Activated naive CD8-positive, alpha-beta T cell treated with anti-CD3 and anti-CD28 coated beads, Interleukin-2, amount 50 U/mL, for 24 hours (primary cell): ENCODE measurements around the gene CADPS2.

Source experiments
- ATAC-seq: fragments of 150-1000 bp; cut with Tn5 transposase; one replicate; pipeline ENCODE4 v1.10.0; 2021
- DNase-seq: peaks from one replicate; pipeline ENCODE4 v3.0.0; 2021
- H3K27ac Mint-ChIP-seq: one replicate; pipeline ENCODE4 v1.8.0; 2021; ENCODE audit warnings: mild to moderate bottlenecking, mixed read lengths
- H3K27me3 Mint-ChIP-seq: one replicate; pipeline ENCODE4 v1.8.0; 2021; ENCODE audit warnings: mixed read lengths
- H3K36me3 Mint-ChIP-seq: one replicate; pipeline ENCODE4 v1.8.0; 2021; ENCODE audit warnings: low read depth, mixed read lengths
- H3K4me1 Mint-ChIP-seq: one replicate; pipeline ENCODE4 v1.8.0; 2021; ENCODE audit warnings: mixed read lengths
- H3K4me3 Mint-ChIP-seq: one replicate; pipeline ENCODE4 v1.8.0; 2021; ENCODE audit warnings: mild to moderate bottlenecking, moderate library complexity, mixed read lengths
- H3K9me3 Mint-ChIP-seq: one replicate; pipeline ENCODE4 v1.8.0; 2021; ENCODE audit warnings: mixed read lengths

The CADPS2 gene

DNA sequence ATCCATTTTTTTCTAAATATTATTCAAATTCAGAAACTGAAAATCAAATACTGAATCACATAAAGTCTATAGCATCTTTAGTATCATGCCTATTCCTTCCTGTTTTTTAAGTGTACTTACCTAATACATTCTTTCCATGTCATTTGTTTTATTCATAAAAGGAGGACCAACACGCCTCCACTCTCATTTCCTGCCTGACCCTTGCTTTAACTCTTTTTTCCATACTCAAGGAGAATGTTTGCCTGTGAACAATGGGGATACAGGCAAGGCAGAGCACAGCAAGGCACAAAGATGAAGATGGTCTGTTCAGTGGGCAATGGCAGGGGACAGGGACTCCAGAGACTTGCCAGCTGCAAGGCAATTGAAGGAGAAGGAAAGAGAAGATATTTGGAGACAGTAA, 460.5 kb downstream of the CADPS2 start:
- no peak for DNase-seq
- Mint-ChIP-seq H3K36me3 (no peaks in the 10 kb centered on the region), H3K4me1 (no peaks in the 10 kb centered on the region), H3K4me3 (no peak overlapping the region), H3K9me3 (no peaks in the 10 kb centered on the region), H3K27ac (no peak overlapping the region), H3K27me3 (no peaks in the 10 kb centered on the region)
- ATAC-seq: no peak

DNA sequence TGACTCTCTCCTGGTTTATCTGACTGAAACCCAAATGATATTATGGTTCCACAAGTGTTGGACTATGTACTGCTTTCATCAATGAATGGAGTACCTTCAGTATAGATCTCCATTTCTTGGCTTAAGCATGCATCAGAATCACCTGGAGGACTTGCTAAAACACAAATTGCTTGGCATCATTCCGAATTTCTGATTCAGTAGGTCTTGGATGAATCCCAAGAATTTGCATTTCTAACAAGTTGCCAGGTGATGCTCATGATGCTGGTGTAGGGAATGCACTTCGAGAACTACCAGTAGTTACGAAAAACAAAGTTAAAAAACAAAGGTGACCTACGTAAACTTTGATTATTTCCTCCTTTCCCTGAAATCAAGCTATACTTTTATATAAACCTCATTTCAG, 462.7 kb downstream of the CADPS2 start:
- Mint-ChIP-seq H3K4me3 (no peak overlapping the region), H3K4me1 (no peaks in the 10 kb centered on the region), H3K27me3 (no peaks in the 10 kb centered on the region), H3K9me3 (no peaks in the 10 kb centered on the region), H3K27ac (no peak overlapping the region), H3K36me3 (no peaks in the 10 kb centered on the region)
- DNase-seq (no peak), ATAC-seq (no peak)

DNA sequence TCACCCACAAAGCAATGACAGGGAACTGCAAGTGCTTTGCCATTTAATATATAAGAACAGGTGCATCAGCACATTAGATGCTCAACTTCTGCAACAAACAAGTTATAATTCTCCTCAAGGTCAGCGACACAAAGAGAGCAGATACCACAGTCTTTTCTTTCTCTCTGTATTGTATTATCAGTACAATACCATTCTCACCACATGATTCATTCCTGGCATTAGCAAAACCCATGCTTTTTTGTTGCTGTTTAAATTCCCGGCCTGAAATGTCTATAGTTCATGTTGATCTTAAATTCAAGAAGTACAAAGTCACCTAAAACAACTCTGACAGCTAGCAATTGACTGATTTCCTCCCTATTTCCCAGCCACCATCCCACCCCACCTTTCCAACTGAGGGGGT, 469.9 kb downstream of the CADPS2 start:
- H3K36me3 Mint-ChIP-seq: no peaks in the 10 kb centered on the region
- no peaks in the 10 kb centered on the region for H3K4me1 Mint-ChIP-seq
- peaks cover 3% of the 10 kb centered on the region for H3K9me3 Mint-ChIP-seq
- no peak overlapping the region for H3K4me3 Mint-ChIP-seq
- ATAC-seq (no peak), DNase-seq (no peak)
- H3K27ac Mint-ChIP-seq: no peak overlapping the region
- no peaks in the 10 kb centered on the region for H3K27me3 Mint-ChIP-seq

DNA sequence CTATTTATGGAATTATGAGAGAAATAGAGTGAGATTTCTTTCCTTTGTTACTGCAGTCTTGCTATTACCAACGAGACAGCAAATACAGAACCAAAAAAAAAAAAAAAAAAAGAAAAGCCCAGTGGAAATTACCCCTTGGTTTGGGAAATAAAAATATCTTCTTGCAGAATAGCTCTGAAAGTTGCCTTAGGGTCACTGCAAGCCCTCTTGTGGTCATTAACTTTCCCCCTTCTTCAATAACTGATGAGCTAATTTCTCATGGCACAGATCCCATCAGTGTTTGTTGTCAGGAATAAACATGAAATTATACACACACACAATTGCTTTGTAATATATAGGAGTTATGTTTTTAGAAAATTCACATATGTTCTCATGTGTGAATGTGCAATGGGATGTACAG, 470.8 kb downstream of the CADPS2 start:
- Mint-ChIP-seq H3K27me3 (no peaks in the 10 kb centered on the region), H3K4me1 (no peaks in the 10 kb centered on the region), H3K36me3 (no peaks in the 10 kb centered on the region), H3K4me3 (no peak overlapping the region), H3K9me3 (peaks cover 8% of the 10 kb centered on the region), H3K27ac (no peak overlapping the region)
- no peak for ATAC-seq
- DNase-seq: no peak

DNA sequence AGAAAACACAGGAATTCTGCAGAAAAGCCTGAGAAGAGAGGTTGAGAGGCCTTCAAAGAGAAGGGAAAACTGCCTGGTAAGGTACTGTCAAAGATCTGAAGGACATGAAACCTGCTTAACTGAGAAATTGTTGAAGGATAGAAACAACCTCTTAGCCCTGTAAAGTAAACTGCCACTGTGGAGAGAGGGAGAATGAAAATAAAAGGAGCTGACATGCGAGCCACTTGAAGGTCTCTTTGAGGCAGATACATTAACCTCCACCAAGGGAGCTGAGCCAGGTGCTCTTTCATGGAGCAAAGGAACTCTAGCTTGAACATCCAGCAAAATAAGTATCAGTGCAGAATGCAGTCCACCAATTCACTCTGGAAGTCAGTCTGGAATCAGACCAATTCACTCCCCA, 472.9 kb downstream of the CADPS2 start:
- Mint-ChIP-seq H3K36me3 (no peaks in the 10 kb centered on the region), H3K9me3 (peaks cover 8% of the 10 kb centered on the region), H3K27ac (no peak overlapping the region), H3K27me3 (no peaks in the 10 kb centered on the region), H3K4me3 (no peak overlapping the region), H3K4me1 (no peaks in the 10 kb centered on the region)
- DNase-seq (no peak), ATAC-seq (no peak)

DNA sequence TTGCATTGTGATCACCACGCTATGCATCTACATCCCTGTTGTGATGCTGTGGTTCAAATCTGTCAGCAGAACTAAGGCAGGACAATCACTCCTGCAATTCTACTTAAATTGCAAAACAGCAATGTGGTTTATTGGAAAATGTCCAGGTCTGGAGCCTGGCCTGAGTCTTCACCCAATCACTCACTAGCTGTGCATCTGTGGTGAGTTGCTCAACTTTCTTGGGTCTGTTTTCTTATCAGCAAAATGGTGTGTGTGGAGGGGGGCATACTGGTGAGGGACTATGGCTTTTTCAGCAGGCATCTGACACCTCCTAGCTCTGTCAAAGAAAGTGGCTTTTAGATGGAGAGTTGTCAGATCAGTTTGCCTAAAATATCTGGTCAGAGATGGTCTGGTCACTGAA, 473.4 kb downstream of the CADPS2 start:
- Mint-ChIP-seq H3K9me3 (peaks cover 8% of the 10 kb centered on the region), H3K27ac (no peak overlapping the region), H3K27me3 (no peaks in the 10 kb centered on the region), H3K36me3 (no peaks in the 10 kb centered on the region), H3K4me3 (no peak overlapping the region), H3K4me1 (no peaks in the 10 kb centered on the region)
- ATAC-seq (no peak), DNase-seq (no peak)

DNA sequence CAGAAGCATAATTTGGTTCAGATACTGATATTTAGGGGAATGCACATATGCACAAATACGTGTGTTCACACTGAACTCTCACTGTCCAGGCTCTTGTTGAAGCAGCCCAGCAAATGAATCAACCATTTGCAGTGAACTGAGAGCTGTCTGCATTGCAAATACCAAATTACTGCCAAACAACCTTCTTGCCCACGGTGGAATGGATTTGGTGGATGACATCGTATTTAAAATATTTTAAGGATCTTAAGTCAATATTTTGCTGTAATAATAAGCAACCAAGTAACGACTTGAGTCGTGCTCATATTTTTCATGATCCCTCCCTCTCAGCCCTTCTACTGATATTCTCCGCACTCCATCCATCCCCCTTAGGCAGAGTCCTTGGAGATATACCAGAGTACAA, 473.8 kb downstream of the CADPS2 start:
- no peak overlapping the region for H3K27ac Mint-ChIP-seq
- no peaks in the 10 kb centered on the region for H3K36me3 Mint-ChIP-seq
- H3K9me3 Mint-ChIP-seq: peaks cover 5% of the 10 kb centered on the region
- no peaks in the 10 kb centered on the region for H3K4me1 Mint-ChIP-seq
- DNase-seq: no peak
- ATAC-seq: no peak
- no peaks in the 10 kb centered on the region for H3K27me3 Mint-ChIP-seq
- H3K4me3 Mint-ChIP-seq: no peak overlapping the region

DNA sequence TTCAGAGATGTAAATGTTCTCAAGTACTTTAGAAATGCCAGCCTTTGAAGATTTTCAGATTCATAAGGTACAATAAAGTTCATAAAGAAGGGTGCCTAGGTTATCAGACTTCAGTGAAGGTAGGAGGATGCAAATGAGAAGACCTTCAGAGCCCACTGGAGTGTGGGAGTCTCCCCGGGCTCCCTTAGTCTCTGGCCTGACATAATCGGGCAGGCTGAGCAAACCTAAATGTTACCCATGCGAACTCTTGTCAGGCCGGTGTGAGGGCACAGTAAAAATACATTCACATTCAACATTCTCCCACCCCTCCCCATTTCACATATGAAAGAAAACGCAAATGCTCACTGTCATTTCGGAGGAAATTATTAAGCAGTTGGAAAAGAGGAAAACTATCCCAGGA, 479.1 kb downstream of the CADPS2 start:
- no peak for ATAC-seq
- Mint-ChIP-seq H3K4me3 (no peak overlapping the region), H3K9me3 (peaks cover 5% of the 10 kb centered on the region), H3K27me3 (no peaks in the 10 kb centered on the region), H3K4me1 (no peaks in the 10 kb centered on the region), H3K27ac (no peak overlapping the region), H3K36me3 (no peaks in the 10 kb centered on the region)
- no peak for DNase-seq

DNA sequence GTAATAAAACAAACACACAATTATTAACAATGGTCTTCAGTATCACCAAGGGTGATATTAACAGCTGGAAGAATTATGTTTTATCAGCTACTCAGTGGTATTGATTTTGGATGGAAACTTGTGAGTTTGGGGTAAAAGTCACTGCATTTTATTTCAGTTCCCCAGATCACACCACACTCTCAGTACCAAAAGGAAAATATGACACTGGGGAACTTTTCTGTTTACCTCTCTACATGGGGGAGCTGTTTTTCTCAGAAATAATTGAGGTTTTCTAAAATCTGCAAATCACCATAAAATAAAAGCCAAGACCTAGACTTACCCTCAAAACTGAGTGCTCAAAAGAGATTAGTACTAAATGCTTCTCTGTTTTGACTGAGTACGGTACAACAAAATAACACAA, 483.1 kb downstream of the CADPS2 start:
- Mint-ChIP-seq H3K27me3 (no peaks in the 10 kb centered on the region), H3K27ac (no peak overlapping the region)
- no peak for ATAC-seq

DNA sequence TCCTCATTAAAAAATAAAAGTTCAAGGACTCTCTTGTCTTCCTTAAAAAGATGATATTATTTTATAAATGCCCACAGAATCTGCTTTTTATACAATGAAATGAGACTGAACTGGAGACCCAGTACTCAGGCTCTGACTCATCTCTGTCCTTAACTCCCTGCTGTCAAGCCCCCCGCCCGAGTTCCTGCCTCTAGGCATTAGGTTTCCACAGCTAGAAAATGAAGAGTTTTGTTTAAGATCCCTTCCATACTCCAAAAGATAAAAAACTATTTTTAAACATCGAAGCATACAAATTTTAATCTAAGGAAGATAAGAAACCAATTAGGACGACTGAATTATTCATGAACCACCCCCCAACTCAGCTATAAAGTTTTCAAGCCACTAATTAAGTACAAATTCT, 484.0 kb downstream of the CADPS2 start:
- Mint-ChIP-seq H3K9me3 (no peaks in the 10 kb centered on the region), H3K4me1 (no peaks in the 10 kb centered on the region), H3K27ac (no peak overlapping the region), H3K36me3 (no peaks in the 10 kb centered on the region), H3K27me3 (no peaks in the 10 kb centered on the region), H3K4me3 (no peak overlapping the region)
- DNase-seq (no peak), ATAC-seq (no peak)

More for the DNA sequence above, 483.1 kb downstream of the CADPS2 start:
- H3K4me1 Mint-ChIP-seq: no peaks in the 10 kb centered on the region
- no peaks in the 10 kb centered on the region for H3K36me3 Mint-ChIP-seq
- no peak overlapping the region for H3K4me3 Mint-ChIP-seq
- H3K9me3 Mint-ChIP-seq: no peaks in the 10 kb centered on the region
- DNase-seq: no peak

DNA sequence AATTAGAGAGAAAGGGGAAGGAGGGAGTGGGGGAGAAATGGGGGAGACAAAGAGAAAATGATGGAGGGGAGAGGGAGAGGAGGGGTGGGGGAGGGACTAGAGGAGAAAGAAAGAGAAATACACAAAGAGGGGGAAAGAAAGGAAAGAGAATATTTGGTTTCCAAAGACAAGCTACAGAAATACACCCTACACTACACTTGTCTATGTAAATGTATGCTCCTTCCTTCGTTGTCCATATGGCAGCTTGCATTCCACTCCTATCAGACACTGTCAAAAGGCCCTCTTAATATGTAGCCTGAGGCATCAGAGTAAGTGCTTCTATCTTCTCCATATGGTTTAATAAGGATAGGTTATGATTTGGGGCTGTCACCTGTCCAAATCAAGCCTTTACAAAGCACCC, 488.9 kb downstream of the CADPS2 start:
- no peak overlapping the region for H3K27ac Mint-ChIP-seq
- no peak for DNase-seq
- H3K27me3 Mint-ChIP-seq: peaks cover 2% of the 10 kb centered on the region
- no peaks in the 10 kb centered on the region for H3K4me1 Mint-ChIP-seq
- no peaks in the 10 kb centered on the region for H3K9me3 Mint-ChIP-seq
- H3K4me3 Mint-ChIP-seq: no peak overlapping the region
- H3K36me3 Mint-ChIP-seq: no peaks in the 10 kb centered on the region
- no peak for ATAC-seq

DNA sequence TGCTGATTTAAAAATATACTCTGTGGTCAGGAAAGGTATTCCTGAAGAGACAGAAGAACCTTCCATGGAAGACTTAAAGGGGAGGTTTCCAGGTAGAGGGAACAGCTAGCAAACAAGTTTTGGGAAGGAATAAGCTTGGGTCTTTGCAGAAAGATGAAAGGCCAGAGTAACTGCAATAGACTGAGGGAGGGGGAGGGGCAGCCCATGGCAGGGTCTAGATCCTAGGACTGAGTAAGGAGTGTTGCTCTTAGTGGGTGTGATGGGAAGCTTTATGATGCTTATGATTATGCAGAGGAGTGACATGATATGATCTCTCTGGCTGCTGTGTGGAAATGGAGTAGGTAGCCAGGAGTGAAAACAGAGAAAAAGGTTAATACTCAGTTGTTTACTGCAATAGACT, 491.7 kb downstream of the CADPS2 start:
- Mint-ChIP-seq H3K27ac (no peak overlapping the region), H3K9me3 (no peaks in the 10 kb centered on the region), H3K36me3 (no peaks in the 10 kb centered on the region), H3K4me3 (no peak overlapping the region), H3K4me1 (no peaks in the 10 kb centered on the region), H3K27me3 (peaks cover 2% of the 10 kb centered on the region)
- DNase-seq: no peak
- ATAC-seq: no peak

DNA sequence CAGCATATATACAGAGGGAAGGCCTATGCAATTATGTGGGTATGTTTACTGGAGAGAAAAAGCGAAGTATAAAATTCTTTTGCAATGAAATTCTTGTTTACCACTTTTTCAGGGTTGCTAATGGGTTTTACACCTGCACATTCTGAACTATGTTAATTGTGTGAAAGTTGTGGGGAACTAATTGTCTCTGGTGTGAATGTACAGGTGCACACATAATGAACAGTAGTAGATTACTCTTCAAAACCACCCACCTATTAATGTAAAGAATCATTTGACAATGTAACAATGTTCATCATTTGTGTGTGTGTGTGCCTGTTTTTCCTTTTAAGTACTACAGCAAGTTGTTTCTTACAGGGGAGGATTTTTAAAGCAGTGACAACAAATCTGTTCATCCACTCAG, 501.7 kb downstream of the CADPS2 start:
- H3K9me3 Mint-ChIP-seq: peaks cover 7% of the 10 kb centered on the region
- no peak overlapping the region for H3K27ac Mint-ChIP-seq
- H3K4me1 Mint-ChIP-seq: no peaks in the 10 kb centered on the region
- ATAC-seq (no peak), DNase-seq (no peak)
- no peaks in the 10 kb centered on the region for H3K27me3 Mint-ChIP-seq
- no peak overlapping the region for H3K4me3 Mint-ChIP-seq
- H3K36me3 Mint-ChIP-seq: no peaks in the 10 kb centered on the region

DNA sequence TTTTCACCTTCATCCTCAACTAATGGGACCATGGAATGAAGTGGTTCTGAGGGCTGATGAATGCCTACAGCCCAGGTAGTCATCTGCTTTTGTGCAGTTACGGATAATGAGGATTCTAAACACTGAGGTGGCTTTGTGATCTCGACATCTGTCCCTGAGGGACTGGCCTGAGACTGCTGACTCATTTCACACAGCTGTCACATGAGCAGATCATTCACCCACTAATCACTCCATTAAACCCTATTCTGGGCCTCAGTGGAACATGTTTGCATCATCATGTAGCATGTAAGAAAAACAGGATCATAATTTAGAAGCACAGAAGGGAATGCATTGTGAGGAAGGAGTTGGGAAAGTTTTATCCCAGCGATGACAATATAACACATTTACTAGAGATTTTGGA, 502.3 kb downstream of the CADPS2 start:
- Mint-ChIP-seq H3K9me3 (peaks cover 7% of the 10 kb centered on the region), H3K27ac (no peak overlapping the region), H3K4me3 (no peak overlapping the region), H3K27me3 (no peaks in the 10 kb centered on the region), H3K4me1 (no peaks in the 10 kb centered on the region), H3K36me3 (no peaks in the 10 kb centered on the region)
- DNase-seq (no peak), ATAC-seq (no peak)

DNA sequence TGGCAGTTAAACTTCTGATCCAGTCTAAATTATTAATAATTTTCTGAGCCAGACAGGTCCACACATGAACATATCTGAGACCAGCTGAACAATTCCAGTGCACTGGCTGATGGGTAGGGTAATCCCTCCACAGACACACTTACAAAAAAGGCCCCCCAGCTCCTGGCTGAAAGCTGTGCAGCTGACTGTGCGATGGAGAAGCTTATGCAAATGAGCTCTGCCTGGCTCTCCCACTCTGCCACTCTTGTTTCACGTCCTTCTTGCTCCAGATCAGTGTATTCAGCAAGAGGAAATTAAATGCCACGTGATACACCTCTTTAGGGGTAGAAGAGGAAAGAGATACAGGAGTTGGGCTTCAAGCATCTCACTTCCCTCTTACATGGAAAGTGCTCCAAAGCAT, 505.3 kb downstream of the CADPS2 start:
- H3K4me1 Mint-ChIP-seq: no peaks in the 10 kb centered on the region
- no peak for DNase-seq
- no peak overlapping the region for H3K27ac Mint-ChIP-seq
- no peak overlapping the region for H3K4me3 Mint-ChIP-seq
- peaks cover 7% of the 10 kb centered on the region for H3K9me3 Mint-ChIP-seq
- ATAC-seq: no peak
- H3K36me3 Mint-ChIP-seq: no peaks in the 10 kb centered on the region
- H3K27me3 Mint-ChIP-seq: no peaks in the 10 kb centered on the region

DNA sequence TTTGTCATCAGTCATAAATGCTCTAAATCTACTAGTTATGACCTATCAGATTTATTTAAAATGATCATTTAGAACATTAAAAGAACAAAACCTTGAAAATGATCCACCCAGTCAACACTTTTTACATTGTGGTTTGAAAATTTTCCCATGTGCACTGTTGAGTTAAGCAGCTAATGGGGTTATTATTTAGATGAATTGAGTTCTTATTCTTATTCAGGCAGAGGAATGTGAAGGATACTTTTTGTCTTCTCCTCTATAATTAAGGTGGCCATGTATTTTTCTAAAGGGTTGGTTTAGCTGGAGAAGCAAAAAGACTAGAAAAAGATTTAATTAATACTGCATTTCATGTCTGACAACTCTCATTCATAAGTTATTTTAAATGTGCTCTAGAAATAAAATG, 506.8 kb downstream of the CADPS2 start:
- Mint-ChIP-seq H3K9me3 (peaks cover 7% of the 10 kb centered on the region), H3K4me3 (no peak overlapping the region), H3K4me1 (no peaks in the 10 kb centered on the region), H3K36me3 (no peaks in the 10 kb centered on the region), H3K27me3 (no peaks in the 10 kb centered on the region), H3K27ac (no peak overlapping the region)
- ATAC-seq (no peak), DNase-seq (no peak)
